IMR-90 (cell line): ENCODE results near the gene MGAT4D. TPM values are rescaled to one million over a fixed set of nuclear protein-coding genes. Genes with fewer than 3 reads are reported as not detected.
"Not testable (repeated sequence)": the region's sequence is repeated elsewhere in the genome, so short reads cannot be mapped to it uniquely, and the experiment has no call there.

Experiments
- ATAC-seq: fragments of 200-7000 bp; cut with Tn5 transposase; 2 replicates; pipeline ENCODE4 v1.9.1; 2020; ENCODE audit warnings: low read depth, mild to moderate bottlenecking, moderate library complexity
- BruUV-seq: library from RNA; stranded (reverse); fragments of 400-500 nt; replicated peaks from 2 replicates; lab custom pipeline; 2021; lab: Mats Ljungman, UMichigan
- CTCF ChIA-PET: fragments of 300-600 bp; formaldehyde crosslinking; extraction: SDS; loops from one replicate; lab custom pipeline; 2021; ENCODE audit warnings: antibody characterized with exemption; lab: Yijun Ruan, JAX
- POLR2A ChIA-PET: fragments of 300-600 bp; sonication (Branson Sonifier 250); formaldehyde crosslinking; loops from one replicate; lab custom pipeline; 2022; ENCODE audit warnings: antibody characterized with exemption; ENCODE audit not compliant: unreplicated experiment; lab: Charles Lee
- DNase-seq: peaks from one replicate; pipeline ENCODE4 v3.0.0; 2013
- H2AFZ ChIP-seq: replicated peaks from 2 replicates; pipeline ENCODE3; 2013; ENCODE audit warnings: low read length, mild to moderate bottlenecking; ENCODE audit not compliant: poor library complexity
- H2AK5ac ChIP-seq: 2 replicates; pipeline ENCODE4 v1.6.1; 2013; ENCODE audit warnings: low read depth, low read length, inconsistent platforms
- H2AK9ac ChIP-seq: replicated peaks from 2 replicates; pipeline ENCODE3; 2013; ENCODE audit warnings: mild to moderate bottlenecking, low read depth, low read length, moderate library complexity; ENCODE audit not compliant: poor library complexity
- H2BK120ac ChIP-seq: 2 replicates; pipeline ENCODE4 v1.6.1; 2013; ENCODE audit warnings: low read depth, low read length, inconsistent platforms
- H2BK15ac ChIP-seq: 3 replicates; pipeline ENCODE4 v1.6.1; 2013; ENCODE audit warnings: low read depth, low read length, inconsistent platforms
- H2BK20ac ChIP-seq: 2 replicates; pipeline ENCODE4 v1.6.1; 2013; ENCODE audit warnings: low read depth, mild to moderate bottlenecking, inconsistent platforms, low read length, moderate library complexity
- H2BK5ac ChIP-seq: 2 replicates; pipeline ENCODE4 v1.6.1; 2013; ENCODE audit warnings: mild to moderate bottlenecking, low read depth, low read length, inconsistent platforms; ENCODE audit not compliant: poor library complexity, severe bottlenecking
- H3K14ac ChIP-seq: replicated peaks from 2 replicates; pipeline ENCODE4 v1.6.1; 2013; ENCODE audit warnings: low read depth, low read length, inconsistent platforms
- H3K18ac ChIP-seq: 2 replicates; pipeline ENCODE4 v1.6.1; 2013; ENCODE audit warnings: low read depth, low read length, control low read depth
- H3K23ac ChIP-seq: 2 replicates; pipeline ENCODE4 v1.6.1; 2013; ENCODE audit warnings: low read depth, low read length, inconsistent platforms
- H3K27ac ChIP-seq: 2 replicates; pipeline ENCODE4 v1.5.1; 2013; ENCODE audit warnings: mild to moderate bottlenecking, control low read depth, low read length; ENCODE audit not compliant: insufficient read depth
- H3K27me3 ChIP-seq: 2 replicates; pipeline ENCODE4 v1.6.1; 2013; ENCODE audit warnings: low read length; ENCODE audit not compliant: control insufficient read depth, insufficient read depth
- H3K36me3 ChIP-seq: 2 replicates; pipeline ENCODE4 v1.6.1; 2013; ENCODE audit warnings: low read length, mixed read lengths; ENCODE audit not compliant: control insufficient read depth, insufficient read depth
- H3K4ac ChIP-seq: 2 replicates; pipeline ENCODE4 v1.6.1; 2013; ENCODE audit warnings: low read depth, low read length, inconsistent platforms
- H3K4me1 ChIP-seq: 2 replicates; pipeline ENCODE4 v1.6.1; 2013; ENCODE audit warnings: low read length, mixed read lengths; ENCODE audit not compliant: control insufficient read depth, insufficient read depth
- H3K4me2 ChIP-seq: 2 replicates; pipeline ENCODE4 v1.6.1; 2013; ENCODE audit warnings: low read depth, mild to moderate bottlenecking, control low read depth, low read length, moderate library complexity
- H3K4me3 ChIP-seq: 2 replicates; pipeline ENCODE4 v1.5.1; 2013; ENCODE audit warnings: low read depth, mild to moderate bottlenecking, control low read depth, low read length, moderate library complexity; ENCODE audit not compliant: insufficient read depth
- H3K56ac ChIP-seq: 2 replicates; pipeline ENCODE4 v1.6.1; 2013; ENCODE audit warnings: low read length, inconsistent platforms; ENCODE audit not compliant: insufficient read depth; ENCODE audit errors: extremely low read depth
- H3K79me1 ChIP-seq, 2 experiments: 2 replicates each; pipeline ENCODE4 v1.6.1; 2013; ENCODE audit warnings: low read length in 2 of 2, inconsistent platforms in 1 of 2, low read depth in 1 of 2
- H3K9ac ChIP-seq: 2 replicates; pipeline ENCODE4 v1.6.1; 2013; ENCODE audit warnings: low read depth, low read length, control low read depth
- H3K9me1 ChIP-seq: 2 replicates; pipeline ENCODE4 v1.6.1; 2013; ENCODE audit warnings: low read length, inconsistent platforms; ENCODE audit not compliant: insufficient read depth
- H3K9me3 ChIP-seq: 2 replicates; pipeline ENCODE4 v1.6.1; 2013; ENCODE audit warnings: low read length; ENCODE audit not compliant: control insufficient read depth, insufficient read depth
- H4K20me1 ChIP-seq: 2 replicates; pipeline ENCODE4 v1.6.1; 2013; ENCODE audit warnings: low read length, inconsistent platforms; ENCODE audit not compliant: insufficient read depth
- H4K5ac ChIP-seq: 2 replicates; pipeline ENCODE4 v1.6.1; 2013; ENCODE audit warnings: mild to moderate bottlenecking, low read depth, low read length, control low read depth
- H4K8ac ChIP-seq, 2 experiments: 2 replicates each; pipeline ENCODE4 v1.6.1; 2013; ENCODE audit warnings: low read depth in 2 of 2, low read length in 2 of 2, control low read depth in 1 of 2, inconsistent platforms in 1 of 2
- H4K91ac ChIP-seq: 2 replicates; pipeline ENCODE4 v1.6.1; 2013; ENCODE audit warnings: low read depth, low read length, inconsistent platforms; ENCODE audit not compliant: insufficient read depth
- WGBS, 2 experiments: methylation state at CpG; one replicate each; pipeline versions ENCODE4 v1.1.5 to v1.1.7; 2013; ENCODE audit warnings: missing lambda C conversion rate in 2 of 2; ENCODE audit not compliant: insufficient read length in 1 of 2; ENCODE audit errors: extremely low coverage in 2 of 2; 5-methylcytosine and 5-hydroxymethylcytosine counted together
- dilution Hi-C: fragments of 300-500 bp; cut with HindIII; formaldehyde crosslinking; loops from one replicate; pipeline ENCODE4 v1.14.3; 2018; ENCODE audit warnings: low sequenced_read_pairs; ENCODE audit not compliant: unreplicated experiment
- in situ Hi-C: fragments of 300-500 bp; cut with MboI; formaldehyde crosslinking; loops from 3 replicates; pipeline ENCODE4 v1.14.3; 2019; ENCODE audit warnings: low sequenced_read_pairs, inconsistent platforms, mixed read lengths
- intact Hi-C: fragments of 100-400 bp; cut with micrococcal nuclease; formaldehyde crosslinking; loops from 2 replicates; pipeline ENCODE4 v1.10.0; 2022
- polyA plus RNA-seq, 3 experiments: library from polyadenylated mRNA; depleted of rRNA; stranded (reverse); fragments of >200 nt; gene quantifications; 2 replicates each; pipeline ENCODE4 v1.2.3, GENCODE V29; 2012; ENCODE audit warnings: low replicate concordance in 1 of 3
- total RNA-seq: library from RNA; depleted of rRNA; stranded (reverse); fragments of >200 nt; gene quantifications from 2 replicates; pipeline ENCODE4 v1.2.3, GENCODE V29; 2012

The MGAT4D gene
- total and polyA plus RNA-seq, 2 of the 4 experiments (the other 2 are of a cell fraction) = not detected

- H3K4me2 ChIP-seq, intact Hi-C loops, H3K36me3 ChIP-seq, H3K9me1 ChIP-seq, H3K4me3 ChIP-seq, H2BK120ac ChIP-seq, H3K14ac ChIP-seq, H3K23ac ChIP-seq, H2AK5ac ChIP-seq, H4K5ac ChIP-seq, H4K8ac ChIP-seq, H3K18ac ChIP-seq, H3K27me3 ChIP-seq, dilution Hi-C loops, H2AFZ ChIP-seq, H4K20me1 ChIP-seq, CTCF ChIA-PET, POLR2A ChIA-PET, H2BK5ac ChIP-seq, H3K27ac ChIP-seq, BruUV-seq, in situ Hi-C loops, H3K79me1 ChIP-seq, H3K9ac ChIP-seq, H2AK9ac ChIP-seq, DNase-seq, H3K4me1 ChIP-seq, H2BK15ac ChIP-seq, H2BK20ac ChIP-seq, ATAC-seq, H3K4ac ChIP-seq, H3K56ac ChIP-seq, H3K9me3 ChIP-seq, H4K91ac ChIP-seq: not testable (repeated sequence)
- no CpG with 5 or more reads among the region's 4 CpGs for WGBS, 2 experiments
These were observed 53.7 kb downstream of the MGAT4D start for GRCh38 chr4:140444347-140444746.
